IMR-90 (cell line): Measurements from ENCODE around the gene NPHP4. TPM values are rescaled to one million over a fixed set of nuclear protein-coding genes. Genes with fewer than 3 reads are reported as not detected.

ENCODE experiments used
- ATAC-seq: fragments of 200-7000 bp; cut with Tn5 transposase; 2 replicates; pipeline ENCODE4 v1.9.1; 2020; ENCODE audit warnings: low read depth, mild to moderate bottlenecking, moderate library complexity
- BruUV-seq: library from RNA; stranded (reverse); fragments of 400-500 nt; replicated peaks from 2 replicates; lab custom pipeline; 2021; lab: Mats Ljungman, UMichigan
- CTCF ChIA-PET: fragments of 300-600 bp; formaldehyde crosslinking; extraction: SDS; loops from one replicate; lab custom pipeline; 2021; ENCODE audit warnings: antibody characterized with exemption; lab: Yijun Ruan, JAX
- POLR2A ChIA-PET: fragments of 300-600 bp; sonication (Branson Sonifier 250); formaldehyde crosslinking; loops from one replicate; lab custom pipeline; 2022; ENCODE audit warnings: antibody characterized with exemption; ENCODE audit not compliant: unreplicated experiment; lab: Charles Lee
- DNase-seq: peaks from one replicate; pipeline ENCODE4 v3.0.0; 2013
- H2AFZ ChIP-seq: replicated peaks from 2 replicates; pipeline ENCODE3; 2013; ENCODE audit warnings: low read length, mild to moderate bottlenecking; ENCODE audit not compliant: poor library complexity
- H2AK5ac ChIP-seq: 2 replicates; pipeline ENCODE4 v1.6.1; 2013; ENCODE audit warnings: low read depth, low read length, inconsistent platforms
- H2AK9ac ChIP-seq: replicated peaks from 2 replicates; pipeline ENCODE3; 2013; ENCODE audit warnings: mild to moderate bottlenecking, low read depth, low read length, moderate library complexity; ENCODE audit not compliant: poor library complexity
- H2BK120ac ChIP-seq: 2 replicates; pipeline ENCODE4 v1.6.1; 2013; ENCODE audit warnings: low read depth, low read length, inconsistent platforms
- H2BK15ac ChIP-seq: 3 replicates; pipeline ENCODE4 v1.6.1; 2013; ENCODE audit warnings: low read depth, low read length, inconsistent platforms
- H2BK20ac ChIP-seq: 2 replicates; pipeline ENCODE4 v1.6.1; 2013; ENCODE audit warnings: low read depth, mild to moderate bottlenecking, inconsistent platforms, low read length, moderate library complexity
- H2BK5ac ChIP-seq: 2 replicates; pipeline ENCODE4 v1.6.1; 2013; ENCODE audit warnings: mild to moderate bottlenecking, low read depth, low read length, inconsistent platforms; ENCODE audit not compliant: poor library complexity, severe bottlenecking
- H3K14ac ChIP-seq: replicated peaks from 2 replicates; pipeline ENCODE4 v1.6.1; 2013; ENCODE audit warnings: low read depth, low read length, inconsistent platforms
- H3K18ac ChIP-seq: 2 replicates; pipeline ENCODE4 v1.6.1; 2013; ENCODE audit warnings: low read depth, low read length, control low read depth
- H3K23ac ChIP-seq: 2 replicates; pipeline ENCODE4 v1.6.1; 2013; ENCODE audit warnings: low read depth, low read length, inconsistent platforms
- H3K27ac ChIP-seq: 2 replicates; pipeline ENCODE4 v1.5.1; 2013; ENCODE audit warnings: mild to moderate bottlenecking, control low read depth, low read length; ENCODE audit not compliant: insufficient read depth
- H3K27me3 ChIP-seq: 2 replicates; pipeline ENCODE4 v1.6.1; 2013; ENCODE audit warnings: low read length; ENCODE audit not compliant: control insufficient read depth, insufficient read depth
- H3K36me3 ChIP-seq: 2 replicates; pipeline ENCODE4 v1.6.1; 2013; ENCODE audit warnings: low read length, mixed read lengths; ENCODE audit not compliant: control insufficient read depth, insufficient read depth
- H3K4ac ChIP-seq: 2 replicates; pipeline ENCODE4 v1.6.1; 2013; ENCODE audit warnings: low read depth, low read length, inconsistent platforms
- H3K4me1 ChIP-seq: 2 replicates; pipeline ENCODE4 v1.6.1; 2013; ENCODE audit warnings: low read length, mixed read lengths; ENCODE audit not compliant: control insufficient read depth, insufficient read depth
- H3K4me2 ChIP-seq: 2 replicates; pipeline ENCODE4 v1.6.1; 2013; ENCODE audit warnings: low read depth, mild to moderate bottlenecking, control low read depth, low read length, moderate library complexity
- H3K4me3 ChIP-seq: 2 replicates; pipeline ENCODE4 v1.5.1; 2013; ENCODE audit warnings: low read depth, mild to moderate bottlenecking, control low read depth, low read length, moderate library complexity; ENCODE audit not compliant: insufficient read depth
- H3K56ac ChIP-seq: 2 replicates; pipeline ENCODE4 v1.6.1; 2013; ENCODE audit warnings: low read length, inconsistent platforms; ENCODE audit not compliant: insufficient read depth; ENCODE audit errors: extremely low read depth
- H3K79me1 ChIP-seq, 2 experiments: 2 replicates each; pipeline ENCODE4 v1.6.1; 2013; ENCODE audit warnings: low read length in 2 of 2, inconsistent platforms in 1 of 2, low read depth in 1 of 2
- H3K9ac ChIP-seq: 2 replicates; pipeline ENCODE4 v1.6.1; 2013; ENCODE audit warnings: low read depth, low read length, control low read depth
- H3K9me1 ChIP-seq: 2 replicates; pipeline ENCODE4 v1.6.1; 2013; ENCODE audit warnings: low read length, inconsistent platforms; ENCODE audit not compliant: insufficient read depth
- H3K9me3 ChIP-seq: 2 replicates; pipeline ENCODE4 v1.6.1; 2013; ENCODE audit warnings: low read length; ENCODE audit not compliant: control insufficient read depth, insufficient read depth
- H4K20me1 ChIP-seq: 2 replicates; pipeline ENCODE4 v1.6.1; 2013; ENCODE audit warnings: low read length, inconsistent platforms; ENCODE audit not compliant: insufficient read depth
- H4K5ac ChIP-seq: 2 replicates; pipeline ENCODE4 v1.6.1; 2013; ENCODE audit warnings: mild to moderate bottlenecking, low read depth, low read length, control low read depth
- H4K8ac ChIP-seq, 2 experiments: 2 replicates each; pipeline ENCODE4 v1.6.1; 2013; ENCODE audit warnings: low read depth in 2 of 2, low read length in 2 of 2, control low read depth in 1 of 2, inconsistent platforms in 1 of 2
- H4K91ac ChIP-seq: 2 replicates; pipeline ENCODE4 v1.6.1; 2013; ENCODE audit warnings: low read depth, low read length, inconsistent platforms; ENCODE audit not compliant: insufficient read depth
- BHLHE40 ChIP-seq: fragments of 150-350 bp; IDR thresholded peaks from 2 replicates; pipeline ENCODE4 v1.6.1; 2016; ENCODE audit warnings: mild to moderate bottlenecking, low read depth, low read length
- CEBPB ChIP-seq: IDR thresholded peaks from 2 replicates; pipeline ENCODE4 v1.6.1; 2012; ENCODE audit warnings: low read depth, low read length, improper control_type of control experiment
- CHD1 ChIP-seq: IDR thresholded peaks from 2 replicates; pipeline ENCODE4 v1.6.1; 2012; ENCODE audit warnings: low read depth, low read length, improper control_type of control experiment
- ELK1 ChIP-seq: fragments of 150-350 bp; IDR thresholded peaks from 2 replicates; pipeline ENCODE4 v1.6.1; 2016; ENCODE audit warnings: low read depth, mild to moderate bottlenecking, low read length, moderate library complexity, borderline replicate concordance
- MAFK ChIP-seq: IDR thresholded peaks from 2 replicates; pipeline ENCODE4 v1.6.1; 2012; ENCODE audit warnings: low read depth, low read length, improper control_type of control experiment
- MXI1 ChIP-seq: IDR thresholded peaks from 2 replicates; pipeline ENCODE4 v1.6.1; 2012; ENCODE audit warnings: low read depth, mild to moderate bottlenecking, low read length, moderate library complexity, borderline replicate concordance
- NFE2L2 ChIP-seq: fragments of 150-350 bp; IDR thresholded peaks from 2 replicates; pipeline ENCODE4 v1.6.1; 2016; ENCODE audit warnings: low read depth, mild to moderate bottlenecking, low read length
- RCOR1 ChIP-seq: IDR thresholded peaks from 2 replicates; pipeline ENCODE4 v1.6.1; 2012; ENCODE audit warnings: mild to moderate bottlenecking, low read length, improper control_type of control experiment; ENCODE audit not compliant: insufficient replicate concordance
- RFX5 ChIP-seq: IDR thresholded peaks from 2 replicates; pipeline ENCODE4 v1.8.0; 2012; ENCODE audit warnings: low read depth, mild to moderate bottlenecking, low read length, moderate library complexity
- USF2 ChIP-seq: fragments of 150-350 bp; IDR thresholded peaks from 2 replicates; pipeline ENCODE4 v1.6.1; 2017; ENCODE audit warnings: mild to moderate bottlenecking, antibody characterized with exemption, low read length, low read depth
- WGBS, 2 experiments: methylation state at CpG; one replicate each; pipeline versions ENCODE4 v1.1.5 to v1.1.7; 2013; ENCODE audit warnings: missing lambda C conversion rate in 2 of 2; ENCODE audit not compliant: insufficient read length in 1 of 2; ENCODE audit errors: extremely low coverage in 2 of 2; 5-methylcytosine and 5-hydroxymethylcytosine counted together
- dilution Hi-C: fragments of 300-500 bp; cut with HindIII; formaldehyde crosslinking; loops from one replicate; pipeline ENCODE4 v1.14.3; 2018; ENCODE audit warnings: low sequenced_read_pairs; ENCODE audit not compliant: unreplicated experiment
- in situ Hi-C: fragments of 300-500 bp; cut with MboI; formaldehyde crosslinking; loops from 3 replicates; pipeline ENCODE4 v1.14.3; 2019; ENCODE audit warnings: low sequenced_read_pairs, inconsistent platforms, mixed read lengths
- intact Hi-C: fragments of 100-400 bp; cut with micrococcal nuclease; formaldehyde crosslinking; loops from 2 replicates; pipeline ENCODE4 v1.10.0; 2022
- polyA plus RNA-seq, 3 experiments: library from polyadenylated mRNA; depleted of rRNA; stranded (reverse); fragments of >200 nt; gene quantifications; 2 replicates each; pipeline ENCODE4 v1.2.3, GENCODE V29; 2012; ENCODE audit warnings: low replicate concordance in 1 of 3
- total RNA-seq: library from RNA; depleted of rRNA; stranded (reverse); fragments of >200 nt; gene quantifications from 2 replicates; pipeline ENCODE4 v1.2.3, GENCODE V29; 2012

The NPHP4 gene
- total and polyA plus RNA-seq, 2 of the 4 experiments (the other 2 are of a cell fraction) = 2.0 to 5.5 TPM

GRCh38 chr1:6039031-6039430 is 46.8 kb upstream of the NPHP4 start:
- H3K27me3 ChIP-seq = peaks cover 5% of the 10 kb centered on the region; the same call in 1 of the 2 replicates
- H3K79me1 ChIP-seq = no peaks in the 10 kb centered on the region
- no peak overlapping the region for H3K9ac ChIP-seq
- H3K14ac ChIP-seq = no peak overlapping the region
- no peaks in the 10 kb centered on the region for H3K4me1 ChIP-seq
- H2AK5ac ChIP-seq = no peak overlapping the region
- no peak overlapping the region for H3K23ac ChIP-seq
- DNase-seq (no peak), ATAC-seq (no peak)
- no peaks in the 10 kb centered on the region for H3K9me3 ChIP-seq
- H3K36me3 ChIP-seq = no peaks in the 10 kb centered on the region
- BruUV-seq = no TSS peak
- no peaks in the 10 kb centered on the region for H4K20me1 ChIP-seq
- no peak overlapping the region for H3K4me2 ChIP-seq
- H3K27ac ChIP-seq = no peak overlapping the region
- H3K4ac ChIP-seq = no peak overlapping the region
- no peak overlapping the region for H4K91ac ChIP-seq
- no CpG with 5 or more reads among the region's 15 CpGs for WGBS, 2 experiments
- no peak for TF ChIP-seq CHD1
- no peak for TF ChIP-seq RCOR1
- TF ChIP-seq RFX5 = no peak
- no peak for TF ChIP-seq MAFK
- no peak for TF ChIP-seq ELK1
- no peak for TF ChIP-seq USF2
- no peak for TF ChIP-seq MXI1
- no peak for TF ChIP-seq CEBPB
- no peak for TF ChIP-seq BHLHE40
- TF ChIP-seq NFE2L2 = no peak
- H2BK120ac ChIP-seq = no peak overlapping the region
- no peak overlapping the region for H4K8ac ChIP-seq
- H2BK5ac ChIP-seq = no peak overlapping the region
- intact Hi-C loops (no loop called here), in situ Hi-C loops (no loop called here), dilution Hi-C loops (no loop called here)
- H3K9me1 ChIP-seq = no peaks in the 10 kb centered on the region
- no peak overlapping the region for H2BK15ac ChIP-seq
- H4K5ac ChIP-seq = no peak overlapping the region
- POLR2A ChIA-PET = no interaction called here
- no peak overlapping the region for H3K18ac ChIP-seq
- no peak overlapping the region for H2AK9ac ChIP-seq
- no peak overlapping the region for H3K56ac ChIP-seq
- no peak overlapping the region for H2BK20ac ChIP-seq
- CTCF ChIA-PET = no interaction called here
- H3K4me3 ChIP-seq = no peak overlapping the region
- H2AFZ ChIP-seq = no peak overlapping the region
